OCI-LY7 (cell line): ENCODE data around the gene ITGA2. TPM values are rescaled to one million over a fixed set of nuclear protein-coding genes. Genes with fewer than 3 reads are reported as not detected.

Experiments used
- BruUV-seq: library from RNA; stranded (reverse); fragments of 400-500 nt; replicated peaks from 2 replicates; lab custom pipeline; 2021; lab: Mats Ljungman, UMichigan
- CTCF ChIA-PET: fragments of 300-600 bp; sonication (Branson Sonifier 250); formaldehyde crosslinking; loops from one replicate; lab custom pipeline; 2022; ENCODE audit warnings: antibody characterized with exemption; ENCODE audit not compliant: unreplicated experiment; lab: Charles Lee
- POLR2A ChIA-PET: fragments of 300-600 bp; sonication (Branson Sonifier 250); formaldehyde crosslinking; loops from one replicate; lab custom pipeline; 2022; ENCODE audit warnings: antibody characterized with exemption; lab: Charles Lee
- DNase-seq: peaks from one replicate; pipeline ENCODE4 v3.0.0-alpha.2; 2015; ENCODE audit warnings: low spot score
- H2AFZ ChIP-seq: fragments of 200-600 bp; sonication (generic), shearing (Covaris generic); 2 replicates; pipeline ENCODE4 v1.6.1; 2014; ENCODE audit warnings: mild to moderate bottlenecking, antibody characterized with exemption, low read length, moderate library complexity
- H3K27ac ChIP-seq: fragments of 200-600 bp; sonication (generic); 2 replicates; pipeline ENCODE4 v1.5.1; 2014; ENCODE audit warnings: mixed run types, low read depth, mild to moderate bottlenecking, moderate library complexity, low read length, inconsistent platforms; ENCODE audit not compliant: poor library complexity, severe bottlenecking
- H3K36me3 ChIP-seq: fragments of 200-600 bp; sonication (generic); 2 replicates; pipeline ENCODE4 v1.6.1; 2014; ENCODE audit warnings: mild to moderate bottlenecking, antibody characterized with exemption, low read length, moderate library complexity, mixed read lengths; ENCODE audit not compliant: insufficient read depth
- H3K4me1 ChIP-seq: fragments of 200-600 bp; sonication (generic); 2 replicates; pipeline ENCODE4 v1.5.1; 2014; ENCODE audit warnings: mild to moderate bottlenecking, low read length; ENCODE audit not compliant: insufficient read depth, poor library complexity, severe bottlenecking
- H3K4me2 ChIP-seq: fragments of 200-600 bp; sonication (generic); 2 replicates; pipeline ENCODE4 v1.6.1; 2014; ENCODE audit warnings: mild to moderate bottlenecking, low read length
- H3K4me3 ChIP-seq: fragments of 200-600 bp; sonication (generic); 2 replicates; pipeline ENCODE4 v1.5.1; 2014; ENCODE audit warnings: mild to moderate bottlenecking, low read depth, low read length; ENCODE audit not compliant: poor library complexity, severe bottlenecking
- H3K79me2 ChIP-seq: fragments of 200-600 bp; sonication (generic); 2 replicates; pipeline ENCODE4 v1.6.1; 2016; ENCODE audit warnings: low read depth, mild to moderate bottlenecking, low read length, moderate library complexity, mixed read lengths; ENCODE audit not compliant: insufficient read depth
- H3K9me2 ChIP-seq: fragments of 200-600 bp; sonication (generic); 2 replicates; pipeline ENCODE4 v1.6.1; 2016; ENCODE audit warnings: mild to moderate bottlenecking, low read length, mixed read lengths; ENCODE audit not compliant: insufficient read depth
- H3K9me3 ChIP-seq: fragments of 200-600 bp; sonication (generic); 2 replicates; pipeline ENCODE4 v1.6.1; 2014; ENCODE audit warnings: mild to moderate bottlenecking, mixed run types, low read length, mixed read lengths
- H4K20me1 ChIP-seq: fragments of 200-600 bp; sonication (generic); 2 replicates; pipeline ENCODE4 v1.6.1; 2014; ENCODE audit warnings: mild to moderate bottlenecking, antibody characterized with exemption, low read length, moderate library complexity, mixed read lengths; ENCODE audit not compliant: insufficient read depth
- EZH2phosphoT487 ChIP-seq: fragments of 200-600 bp; sonication (generic); IDR thresholded peaks from 2 replicates; pipeline ENCODE4 v1.6.1; 2018; ENCODE audit warnings: low read depth, borderline replicate concordance, mild to moderate bottlenecking, mixed run types, antibody characterized with exemption, low read length, moderate library complexity, mixed read lengths
- intact Hi-C: fragments of 100-400 bp; cut with micrococcal nuclease; formaldehyde crosslinking; loops from one replicate; pipeline ENCODE4 v1.10.0; 2022; ENCODE audit not compliant: unreplicated experiment
- total RNA-seq, 2 experiments: library from RNA; depleted of rRNA in 1 of 2; stranded (reverse); fragments of >200 nt in 1 of 2; shearing (Covaris generic) in 1 of 2; gene quantifications; 2 replicates each; pipeline ENCODE4 v1.2.3, GENCODE V29; 2014 to 2022
- TF ChIP-seq, protein P1 (sequence below): fragments of 200-600 bp; sonication (generic); conservative IDR thresholded peaks from 2 replicates; pipeline ENCODE4 v1.5.1; 2014; ENCODE audit warnings: mild to moderate bottlenecking, antibody characterized with exemption, low read length, moderate library complexity, mixed read lengths

ITGA2 gene
- total RNA-seq, 2 experiments from 2014 or later: not detected

GRCh38 chr5:52952483-52952882 is 36.7 kb upstream of the ITGA2 start:
- no peaks in the 10 kb centered on the region for H3K4me1 ChIP-seq
- H3K9me3 ChIP-seq: no peaks in the 10 kb centered on the region
- H4K20me1 ChIP-seq: no peaks in the 10 kb centered on the region
- BruUV-seq: no TSS peak
- no peak overlapping the region for H3K4me2 ChIP-seq
- TF ChIP-seq, protein P1, sequence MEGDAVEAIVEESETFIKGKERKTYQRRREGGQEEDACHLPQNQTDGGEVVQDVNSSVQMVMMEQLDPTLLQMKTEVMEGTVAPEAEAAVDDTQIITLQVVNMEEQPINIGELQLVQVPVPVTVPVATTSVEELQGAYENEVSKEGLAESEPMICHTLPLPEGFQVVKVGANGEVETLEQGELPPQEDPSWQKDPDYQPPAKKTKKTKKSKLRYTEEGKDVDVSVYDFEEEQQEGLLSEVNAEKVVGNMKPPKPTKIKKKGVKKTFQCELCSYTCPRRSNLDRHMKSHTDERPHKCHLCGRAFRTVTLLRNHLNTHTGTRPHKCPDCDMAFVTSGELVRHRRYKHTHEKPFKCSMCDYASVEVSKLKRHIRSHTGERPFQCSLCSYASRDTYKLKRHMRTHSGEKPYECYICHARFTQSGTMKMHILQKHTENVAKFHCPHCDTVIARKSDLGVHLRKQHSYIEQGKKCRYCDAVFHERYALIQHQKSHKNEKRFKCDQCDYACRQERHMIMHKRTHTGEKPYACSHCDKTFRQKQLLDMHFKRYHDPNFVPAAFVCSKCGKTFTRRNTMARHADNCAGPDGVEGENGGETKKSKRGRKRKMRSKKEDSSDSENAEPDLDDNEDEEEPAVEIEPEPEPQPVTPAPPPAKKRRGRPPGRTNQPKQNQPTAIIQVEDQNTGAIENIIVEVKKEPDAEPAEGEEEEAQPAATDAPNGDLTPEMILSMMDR: no peak
- TF ChIP-seq EZH2phosphoT487: no peak
- no peak for DNase-seq
- intact Hi-C loops: no loop called here
- no peaks in the 10 kb centered on the region for H3K36me3 ChIP-seq
- H3K9me2 ChIP-seq: no peaks in the 10 kb centered on the region
- H3K27ac ChIP-seq: no peak overlapping the region
- no peaks in the 10 kb centered on the region for H3K79me2 ChIP-seq
- ChIA-PET CTCF (no interaction called here), POLR2A (interaction anchor here (0.6 to 1.0 kb wide), 3 partner anchors 8 to 187 kb away, joined by 3 to 4 read pairs (median 3); no protein-coding TSS in a partner anchor)
- no peak overlapping the region for H3K4me3 ChIP-seq
- H2AFZ ChIP-seq: no peak overlapping the region

GRCh38 chr5:52956014-52956413 is 33.1 kb upstream of the ITGA2 start:
- H3K4me1 ChIP-seq: no peaks in the 10 kb centered on the region
- no peak overlapping the region for H3K4me2 ChIP-seq
- intact Hi-C loops: no loop called here
- H3K36me3 ChIP-seq: no peaks in the 10 kb centered on the region
- no peaks in the 10 kb centered on the region for H3K9me2 ChIP-seq
- no peaks in the 10 kb centered on the region for H3K9me3 ChIP-seq
- H4K20me1 ChIP-seq: no peaks in the 10 kb centered on the region
- no TSS peak for BruUV-seq
- no peak for DNase-seq
- no peak overlapping the region for H3K4me3 ChIP-seq
- H3K27ac ChIP-seq: no peak overlapping the region
- ChIA-PET POLR2A (no interaction called here), CTCF (no interaction called here)
- H2AFZ ChIP-seq: no peak overlapping the region; the same call in 1 of the 2 replicates
- no peaks in the 10 kb centered on the region for H3K79me2 ChIP-seq
- no peak for TF ChIP-seq EZH2phosphoT487
- TF ChIP-seq, protein P1: no peak

- intact Hi-C loops: no loop called here
- Histone ChIP-seq H3K9me3 (no peaks in the 10 kb centered on the region), H3K36me3 (no peaks in the 10 kb centered on the region), H3K4me3 (no peak overlapping the region), H4K20me1 (no peaks in the 10 kb centered on the region), H3K4me2 (no peak overlapping the region), H3K4me1 (no peaks in the 10 kb centered on the region), H3K27ac (no peak overlapping the region), H2AFZ (no peak overlapping the region), H3K9me2 (no peaks in the 10 kb centered on the region), H3K79me2 (no peaks in the 10 kb centered on the region)
- no TSS peak for BruUV-seq
- CTCF ChIA-PET: no interaction called here
- no peak for DNase-seq
- TF ChIP-seq, protein P1: no peak
- no peak for TF ChIP-seq EZH2phosphoT487
- POLR2A ChIA-PET: interaction anchor here (0.5 kb wide), 1 partner anchor 115 kb away, joined by 3 read pairs; no protein-coding TSS in a partner anchor
Observed at GRCh38 chr5:52956915-52957747, 32.0 kb upstream of the ITGA2 start.
